AG04449 (cell line): Measurements from ENCODE around the gene TREH.

Source experiments
- CTCF ChIA-PET: fragments of 350-600 bp; formaldehyde crosslinking; extraction: SDS; loops from one replicate; lab custom pipeline; 2021; ENCODE audit warnings: antibody characterized with exemption; lab: Yijun Ruan, JAX
- POLR2A ChIA-PET: fragments of 400-600, 350-600 bp; formaldehyde crosslinking; extraction: SDS; loops from one replicate; lab custom pipeline; 2020; ENCODE audit warnings: antibody characterized with exemption, inconsistent platforms; lab: Yijun Ruan, JAX
- DNase-seq: peaks from one replicate; pipeline ENCODE4 v3.0.0-alpha.2; 2010; ENCODE audit warnings: low read depth, low spot score
- H3K4me3 ChIP-seq: 2 replicates; pipeline ENCODE4 v1.5.1; 2011; ENCODE audit warnings: low read depth, mild to moderate bottlenecking, control low read depth, low read length
- TF ChIP-seq, protein P1 (sequence below): IDR thresholded peaks from one replicate; pipeline ENCODE4 v1.5.1; 2011; ENCODE audit warnings: mild to moderate bottlenecking, moderate library complexity, low read length, control low read depth, inconsistent platforms; ENCODE audit not compliant: insufficient read depth; ENCODE audit errors: missing control alignments

The TREH gene

DNA sequence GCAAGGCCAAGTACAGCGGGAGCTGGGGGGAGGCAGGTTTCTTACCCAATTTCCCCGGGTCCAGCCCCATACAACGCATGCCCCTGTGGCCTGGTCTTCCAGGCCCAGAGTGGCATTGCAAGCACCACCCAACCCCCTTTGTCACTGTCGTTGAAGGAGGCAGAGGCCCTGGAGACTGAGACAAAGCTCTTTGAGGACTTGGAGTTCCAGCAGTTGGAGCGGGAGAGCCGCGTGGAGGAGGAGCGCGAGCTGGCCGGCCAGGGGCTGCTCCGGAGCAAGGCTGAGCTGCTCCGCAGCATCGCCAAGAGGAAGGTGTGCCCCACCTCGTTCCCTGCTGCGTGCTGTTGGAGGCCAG, 44.2 kb downstream of the TREH start:
- CTCF ChIA-PET, result interaction anchor here (1.3 to 3.6 kb wide), 3 partner anchors 16 to 26 kb away, joined by 3 to 28 read pairs (median 4); no protein-coding TSS in a partner anchor
- POLR2A ChIA-PET, result interaction anchor here (0.5 to 5.3 kb wide), 4 partner anchors 9 to 113 kb away, joined by 3 to 32 read pairs (median 3); partner anchors contain the start of gene PHLDB1
- H3K4me3 ChIP-seq, result no peak overlapping the region
- DNase-seq, result no peak
- TF ChIP-seq, protein P1, sequence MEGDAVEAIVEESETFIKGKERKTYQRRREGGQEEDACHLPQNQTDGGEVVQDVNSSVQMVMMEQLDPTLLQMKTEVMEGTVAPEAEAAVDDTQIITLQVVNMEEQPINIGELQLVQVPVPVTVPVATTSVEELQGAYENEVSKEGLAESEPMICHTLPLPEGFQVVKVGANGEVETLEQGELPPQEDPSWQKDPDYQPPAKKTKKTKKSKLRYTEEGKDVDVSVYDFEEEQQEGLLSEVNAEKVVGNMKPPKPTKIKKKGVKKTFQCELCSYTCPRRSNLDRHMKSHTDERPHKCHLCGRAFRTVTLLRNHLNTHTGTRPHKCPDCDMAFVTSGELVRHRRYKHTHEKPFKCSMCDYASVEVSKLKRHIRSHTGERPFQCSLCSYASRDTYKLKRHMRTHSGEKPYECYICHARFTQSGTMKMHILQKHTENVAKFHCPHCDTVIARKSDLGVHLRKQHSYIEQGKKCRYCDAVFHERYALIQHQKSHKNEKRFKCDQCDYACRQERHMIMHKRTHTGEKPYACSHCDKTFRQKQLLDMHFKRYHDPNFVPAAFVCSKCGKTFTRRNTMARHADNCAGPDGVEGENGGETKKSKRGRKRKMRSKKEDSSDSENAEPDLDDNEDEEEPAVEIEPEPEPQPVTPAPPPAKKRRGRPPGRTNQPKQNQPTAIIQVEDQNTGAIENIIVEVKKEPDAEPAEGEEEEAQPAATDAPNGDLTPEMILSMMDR, result no peak

GRCh38 chr11:118634431-118635236, 44.8 kb downstream of the TREH start:
- TF ChIP-seq, protein P1, result no peak
- no peak for DNase-seq
- ChIA-PET POLR2A (interaction anchor here (1.1 to 5.3 kb wide), 3 partner anchors 8 to 13 kb away, joined by 3 to 32 read pairs (median 5); no protein-coding TSS in a partner anchor), CTCF (interaction anchor here (1.3 to 3.6 kb wide), 3 partner anchors 23 to 55 kb away, joined by 3 to 28 read pairs (median 4); no protein-coding TSS in a partner anchor)
- H3K4me3 ChIP-seq, result no peak overlapping the region

GRCh38 chr11:118633979-118634378, 45.5 kb downstream of the TREH start:
- no peak overlapping the region for H3K4me3 ChIP-seq
- TF ChIP-seq, protein P1, result no peak
- POLR2A ChIA-PET, result interaction anchor here (1.1 kb wide), 2 partner anchors 8 to 11 kb away, joined by 3 to 5 read pairs; no protein-coding TSS in a partner anchor
- no peak for DNase-seq
- CTCF ChIA-PET, result interaction anchor here (1.3 to 3.6 kb wide), 3 partner anchors 24 to 56 kb away, joined by 3 to 28 read pairs (median 4); no protein-coding TSS in a partner anchor

DNA sequence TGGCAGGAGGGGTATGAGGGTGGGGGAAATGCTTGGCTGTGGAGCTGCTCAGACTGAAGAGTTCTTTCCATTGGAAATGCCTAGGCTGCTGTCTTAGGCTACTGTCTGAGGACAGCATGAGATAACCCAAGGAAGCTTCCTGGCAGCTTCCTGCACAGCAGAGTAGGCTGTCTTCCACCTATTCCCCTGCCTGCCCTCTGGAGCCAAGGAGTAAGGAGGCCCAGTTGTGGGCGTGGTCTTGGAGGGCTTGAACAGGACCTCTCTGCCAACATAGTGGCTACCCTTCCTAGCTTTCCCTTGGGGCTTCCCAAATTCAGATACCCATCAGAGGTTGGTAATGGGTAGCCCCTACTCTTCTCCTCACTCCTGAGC, 46.1 kb downstream of the TREH start:
- ChIA-PET CTCF (interaction anchor here (0.8 to 3.1 kb wide), 4 partner anchors 10 to 26 kb away, joined by 3 to 14 read pairs (median 5); no protein-coding TSS in a partner anchor), POLR2A (interaction anchor here (0.9 to 1.0 kb wide), 2 partner anchors 10 to 12 kb away, joined by 3 to 4 read pairs; no protein-coding TSS in a partner anchor)
- TF ChIP-seq, protein P1, result no peak
- no peak for DNase-seq
- H3K4me3 ChIP-seq, result no peak overlapping the region

- ChIA-PET CTCF (interaction anchor here (0.8 to 3.1 kb wide), 5 partner anchors 10 to 27 kb away, joined by 3 to 14 read pairs (median 3); no protein-coding TSS in a partner anchor), POLR2A (interaction anchor here (0.7 to 1.9 kb wide), 4 partner anchors 9 to 24 kb away, joined by 3 to 15 read pairs (median 4); no protein-coding TSS in a partner anchor)
- TF ChIP-seq, protein P1, result no peak
- H3K4me3 ChIP-seq, result no peak overlapping the region
- no peak for DNase-seq
Measured at GRCh38 chr11:118632577-118633318, 46.7 kb downstream of the TREH start.
